HG03442 (cell line): Measurements from ENCODE around the gene TBX4.
A peak's percentile ranks its signal among the peaks of the same experiment; 100 is the strongest.
"Not testable (repeated sequence)": the region's sequence is repeated elsewhere in the genome, so short reads cannot be mapped to it uniquely, and the experiment has no call there.

Source experiments
- ATAC-seq: cut with Tn5 transposase; IDR thresholded peaks from one replicate; pipeline ENCODE4 v1.9.1; 2021; ENCODE audit warnings: mild to moderate bottlenecking, moderate library complexity; ENCODE audit not compliant: unreplicated experiment

TBX4 gene

DNA sequence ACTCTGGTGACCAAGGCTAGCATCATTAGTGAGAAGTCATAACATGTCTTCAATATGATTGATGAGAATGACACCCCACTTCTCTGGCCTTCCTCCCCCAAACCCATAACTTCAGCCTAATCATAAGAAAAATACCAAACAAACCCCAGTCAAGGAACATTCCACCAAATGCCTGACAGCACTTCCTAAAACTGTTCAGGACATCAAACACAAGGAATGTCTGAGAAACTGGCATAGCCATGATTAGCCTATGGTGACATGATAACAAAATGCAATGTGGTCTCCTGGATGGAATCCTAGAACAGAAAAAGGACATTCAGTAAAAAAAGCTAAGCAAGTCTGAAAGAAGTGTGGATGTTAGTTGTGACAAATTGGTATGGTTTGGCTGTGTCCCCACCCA is 24.7 kb upstream of the TBX4 start:
- no peak for ATAC-seq

DNA sequence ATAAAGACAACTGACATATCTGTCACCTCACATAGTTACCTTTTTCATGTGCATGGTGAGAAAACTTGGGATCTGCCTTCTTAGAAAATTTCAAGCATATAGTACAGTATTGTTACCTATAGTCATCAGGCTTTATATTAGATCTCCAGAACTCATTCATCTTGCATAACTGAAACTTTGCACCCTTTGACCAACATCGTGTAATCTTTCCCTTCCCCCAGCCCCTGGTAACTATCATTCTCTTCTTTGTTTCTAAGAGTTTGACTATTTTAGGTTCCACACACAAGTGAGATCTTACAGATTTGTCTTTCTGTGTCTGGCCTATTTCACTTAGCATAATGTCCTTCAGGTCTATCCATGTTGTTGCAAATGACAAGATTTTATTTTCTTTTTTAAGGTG is 22.9 kb upstream of the TBX4 start:
- no peak for ATAC-seq

DNA sequence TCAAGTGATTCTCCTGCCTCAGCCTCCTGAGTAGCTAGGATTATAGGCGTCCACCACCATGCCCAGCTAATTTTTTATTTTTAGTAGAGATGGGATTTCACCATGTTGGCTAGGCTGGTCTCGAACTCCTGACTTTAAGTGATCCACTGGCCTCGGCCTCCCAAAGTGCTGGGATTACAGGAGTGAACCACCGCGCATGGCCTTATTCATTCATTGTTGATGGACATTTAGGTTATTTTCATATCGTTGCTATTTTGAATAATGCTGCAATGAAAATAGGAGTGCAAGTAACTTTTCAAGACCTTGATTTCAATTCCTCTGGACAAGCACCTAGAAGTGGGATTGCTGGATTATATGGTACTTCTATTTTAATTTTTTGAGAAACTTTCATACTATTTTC is 22.4 kb upstream of the TBX4 start:
- ATAC-seq = not testable (repeated sequence)

DNA sequence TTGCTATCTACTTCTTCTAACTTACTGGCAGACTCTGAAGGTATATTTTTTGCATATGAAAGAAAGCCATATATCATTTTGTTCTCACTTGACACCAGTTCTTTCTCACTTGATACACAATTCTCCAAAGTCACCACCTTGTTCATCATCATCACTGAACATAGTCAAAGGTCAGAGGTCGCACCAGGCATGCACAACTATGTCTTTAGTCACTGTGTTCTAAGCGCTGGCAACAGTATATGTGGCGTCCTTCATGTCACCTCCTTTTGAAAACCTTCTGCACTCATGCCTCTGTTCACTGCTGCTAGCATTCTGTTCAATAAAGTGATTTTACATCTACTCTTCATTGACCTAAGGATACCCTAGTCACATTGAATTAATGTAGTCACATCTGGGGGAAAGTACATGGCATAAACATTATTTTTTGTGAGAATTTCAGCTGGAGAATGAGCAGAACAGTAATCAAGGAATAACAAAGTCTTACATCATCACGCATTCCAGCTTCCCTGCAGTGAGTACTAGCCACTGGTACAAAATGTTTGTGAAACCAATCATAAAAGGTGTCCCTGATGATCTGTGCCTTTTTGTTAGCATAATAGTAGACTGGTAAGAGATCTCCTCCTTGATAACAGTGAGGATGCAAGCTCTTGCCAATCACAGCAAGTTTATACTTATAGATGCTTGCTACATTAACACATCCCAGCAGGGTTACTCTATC is 20.5 kb upstream of the TBX4 start:
- no peak for ATAC-seq

DNA sequence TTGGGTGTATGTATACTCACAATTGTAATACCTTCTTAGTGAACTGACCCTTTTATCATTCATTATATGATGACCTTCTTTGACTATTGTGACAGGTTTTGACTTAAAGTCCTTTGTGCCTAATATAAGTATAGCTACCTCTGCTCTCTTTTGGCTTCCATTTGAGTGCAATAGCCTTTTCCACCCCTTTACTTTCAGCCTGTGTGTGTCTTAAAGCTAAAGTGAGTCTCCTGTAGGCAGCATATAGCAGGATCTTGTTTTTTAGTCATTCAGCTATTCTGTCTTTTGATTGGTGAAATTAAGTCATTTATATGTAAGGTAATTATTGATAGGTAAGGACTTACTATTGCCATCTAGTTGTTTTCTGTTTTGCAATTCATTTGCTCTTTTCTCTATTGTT is 15.9 kb upstream of the TBX4 start:
- ATAC-seq = no peak

DNA sequence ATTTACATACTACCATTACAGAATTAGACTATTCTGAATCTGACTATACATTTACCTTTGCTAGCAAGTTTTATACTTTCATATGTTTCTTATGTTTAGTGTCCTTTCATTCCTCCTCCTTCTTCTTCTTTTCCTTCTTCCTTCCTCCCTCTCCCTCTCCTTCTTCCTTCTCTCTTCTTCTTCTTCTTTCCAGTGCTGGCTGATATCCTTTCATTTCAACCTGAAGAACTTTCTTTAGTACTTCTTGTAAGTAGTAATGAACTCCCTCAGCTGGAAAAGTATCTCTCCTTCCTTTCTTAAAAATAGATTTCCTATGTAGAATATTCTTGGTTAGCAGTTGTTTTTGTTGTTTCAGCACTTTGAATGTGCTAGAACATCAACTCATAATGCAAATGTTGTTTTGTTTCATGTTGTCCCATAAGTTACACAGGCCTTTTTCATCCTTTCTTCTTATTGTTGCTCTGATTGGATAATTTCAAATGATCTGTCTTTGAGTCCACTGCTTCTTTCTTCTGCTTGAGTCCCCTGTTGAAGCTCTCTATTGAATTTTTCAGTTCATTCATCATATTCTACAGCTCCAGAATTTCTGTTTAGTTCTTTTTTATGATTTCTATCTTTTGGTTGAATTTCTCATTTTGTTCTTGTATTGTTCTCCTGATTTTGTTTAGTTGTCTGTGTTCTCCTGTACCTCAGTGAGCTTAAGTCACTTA is 15.1 kb upstream of the TBX4 start:
- ATAC-seq = no peak

DNA sequence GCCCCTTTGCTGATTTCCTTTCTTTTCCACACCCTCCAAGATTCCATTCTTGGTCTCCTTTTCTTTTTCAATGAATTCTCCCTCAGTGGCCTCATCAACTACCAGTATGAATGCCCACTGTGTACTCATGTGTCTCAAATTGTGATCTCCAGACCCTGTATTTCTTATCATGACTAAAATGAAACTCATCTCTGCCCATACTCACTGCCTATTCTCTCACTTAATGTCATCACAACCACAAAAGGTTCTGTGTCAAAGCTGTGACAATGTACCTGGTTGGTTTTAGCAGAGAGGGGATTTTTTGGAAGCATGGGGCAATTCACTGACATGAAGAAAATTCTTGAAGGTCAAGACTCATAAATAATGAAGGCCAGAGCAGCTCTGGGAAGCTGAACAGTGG is 11.5 kb upstream of the TBX4 start:
- ATAC-seq = peak; percentile 58

DNA sequence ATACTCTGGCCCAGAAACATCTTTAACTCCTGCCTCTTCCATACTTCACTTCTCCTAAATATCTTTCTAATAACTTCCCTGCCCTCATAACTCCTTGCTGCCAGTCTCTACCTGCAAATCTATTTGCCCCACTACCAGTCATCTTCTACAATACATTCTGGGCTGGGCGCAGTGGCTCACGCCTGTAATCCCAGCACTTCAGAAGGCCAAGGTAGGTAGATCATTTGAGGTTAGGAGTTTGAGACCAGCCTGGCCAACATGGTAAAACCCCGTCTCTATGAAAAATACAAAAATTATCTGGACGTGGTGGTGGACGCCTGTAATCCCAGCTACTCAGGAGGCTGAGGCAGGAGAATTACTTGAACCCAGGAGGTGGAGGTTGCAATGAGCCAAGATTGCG is 10.7 kb upstream of the TBX4 start:
- ATAC-seq = not testable (repeated sequence)

DNA sequence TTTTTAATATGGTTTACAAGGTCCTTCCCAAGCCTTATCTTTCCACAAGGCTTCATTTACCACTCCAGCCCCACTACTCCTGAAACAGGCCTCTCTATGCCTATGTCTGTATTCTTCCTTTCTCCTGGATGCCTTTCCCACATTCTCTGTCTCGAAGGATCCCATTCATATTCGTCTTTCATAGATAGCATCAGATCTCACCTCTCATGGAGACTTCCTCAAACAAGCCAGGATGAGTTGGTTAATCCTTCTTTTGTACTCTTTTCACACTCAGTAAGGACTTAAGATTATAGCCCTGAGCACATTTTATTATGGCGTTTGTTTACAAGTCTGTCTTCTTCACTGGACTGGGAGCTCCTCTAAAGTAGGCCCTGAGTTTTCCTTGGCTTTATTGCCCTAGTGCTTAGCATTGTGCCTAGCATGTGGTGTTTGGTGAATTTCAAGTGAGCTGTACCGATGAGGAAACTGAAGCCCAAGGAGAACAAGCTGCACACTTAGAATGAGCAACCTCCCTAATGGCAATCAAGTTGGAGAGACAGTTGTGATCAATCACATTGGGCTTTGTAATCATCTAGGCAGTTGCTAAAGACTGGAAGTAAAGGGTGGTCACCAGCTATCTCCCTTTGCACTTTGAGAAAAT is 10.0 kb upstream of the TBX4 start:
- ATAC-seq = no peak

DNA sequence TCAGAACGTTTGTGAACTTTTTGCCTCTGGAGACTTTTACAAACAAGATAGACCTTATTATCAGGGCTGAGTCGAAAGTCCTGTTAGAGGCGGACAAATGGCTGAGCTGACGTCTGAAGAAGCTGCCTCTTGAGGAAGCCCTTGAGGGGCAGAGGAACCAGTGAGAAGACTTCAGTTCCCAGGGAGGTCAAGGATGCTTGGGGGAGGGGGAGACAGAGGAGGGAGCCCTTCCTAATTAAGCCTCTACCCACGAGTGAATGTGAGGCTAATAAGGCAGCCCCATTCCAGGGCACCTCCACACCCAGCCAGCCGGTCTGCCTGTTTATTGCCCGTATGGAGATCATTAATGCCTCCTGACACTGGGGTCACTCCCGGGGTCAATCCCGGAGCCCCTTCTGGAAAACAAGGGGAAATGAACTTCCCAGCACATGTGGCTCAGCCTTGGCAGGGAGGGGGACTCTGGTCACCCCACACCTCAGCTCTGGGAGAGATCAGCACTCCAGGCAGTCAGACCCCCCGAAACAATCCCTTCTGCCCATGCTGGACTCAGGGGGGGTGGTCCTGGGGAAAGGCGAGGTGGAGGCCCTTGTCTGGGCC is 9.2 kb upstream of the TBX4 start:
- ATAC-seq = no peak

DNA sequence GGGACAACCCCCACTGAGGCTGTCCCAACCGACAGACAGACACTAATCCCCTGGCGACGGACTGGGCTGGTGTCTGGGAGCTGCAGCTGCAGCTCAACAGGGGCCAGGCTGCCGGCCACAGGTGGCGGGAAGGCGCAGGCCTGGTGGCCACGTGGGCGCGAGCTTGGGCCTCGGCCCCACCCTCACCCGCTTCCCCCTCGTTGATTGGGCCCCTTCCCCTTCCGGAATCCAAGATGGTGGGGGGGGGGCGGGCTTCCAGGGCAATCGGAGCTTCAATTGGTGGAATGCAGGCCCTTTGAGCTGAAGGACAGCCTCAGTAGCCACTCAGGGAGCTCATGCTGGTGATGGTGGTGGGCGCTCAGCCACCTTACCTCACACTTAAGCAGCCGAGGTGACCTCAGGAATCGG is 8.7 kb upstream of the TBX4 start:
- no peak for ATAC-seq

DNA sequence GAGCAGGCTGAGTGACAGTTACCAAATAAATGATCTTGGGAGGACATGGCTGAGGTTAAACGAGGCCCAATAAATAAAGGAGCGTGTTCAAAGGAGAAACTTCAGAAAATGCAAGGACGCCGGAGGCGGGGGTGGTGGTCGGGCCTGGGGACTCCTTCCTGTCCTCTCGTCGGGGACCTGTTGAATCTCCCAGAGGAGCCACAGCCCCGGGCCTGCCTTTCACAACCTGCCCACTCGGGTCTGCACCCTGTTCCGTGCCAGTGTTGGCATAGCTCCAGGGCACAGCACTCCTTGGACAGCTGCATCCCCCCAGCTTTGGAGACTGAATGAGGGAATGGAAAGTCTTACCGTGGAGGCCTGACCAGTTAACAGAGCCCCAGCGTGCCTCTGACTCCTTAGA is 8.1 kb upstream of the TBX4 start:
- ATAC-seq = no peak

DNA sequence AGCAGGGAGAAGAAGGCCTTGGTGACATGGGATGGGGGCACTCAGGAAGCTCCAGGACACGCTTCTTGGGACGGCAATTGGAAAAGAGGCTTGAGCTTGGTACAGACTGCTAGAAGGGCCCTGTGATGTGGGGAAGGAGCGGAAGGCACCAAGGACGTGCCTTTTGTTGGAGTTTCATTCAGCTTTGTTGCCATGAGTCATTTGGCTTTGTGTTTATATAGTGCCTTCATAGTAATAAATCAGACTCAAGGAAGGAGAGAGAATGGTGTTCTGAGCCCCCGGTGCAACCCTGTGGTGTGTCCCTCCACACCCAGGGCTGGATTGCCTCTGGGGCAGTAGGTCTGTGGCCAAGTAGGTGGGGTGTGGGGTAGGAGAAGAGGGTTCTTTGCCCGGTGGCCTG is 7.4 kb upstream of the TBX4 start:
- no peak for ATAC-seq

DNA sequence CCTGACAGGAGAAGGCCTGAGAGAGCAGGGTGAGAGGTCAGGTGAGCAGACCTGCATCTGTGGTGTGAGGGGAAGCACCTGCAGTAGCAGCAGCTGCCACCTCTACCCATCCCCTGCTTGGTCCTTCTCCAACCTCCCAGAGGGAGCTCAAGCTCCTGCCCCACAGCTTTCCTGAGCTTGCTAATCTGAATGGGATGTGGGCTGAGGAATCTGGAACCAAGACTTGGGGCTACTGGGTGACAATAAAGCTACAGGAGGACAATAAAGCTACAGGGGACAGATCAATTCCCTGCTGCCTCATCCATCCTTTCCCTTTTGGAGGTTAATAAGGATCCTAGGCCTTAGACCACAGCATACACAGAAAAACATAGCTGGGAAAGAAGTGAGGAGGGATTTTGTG is 4.9 kb upstream of the TBX4 start:
- ATAC-seq = no peak

DNA sequence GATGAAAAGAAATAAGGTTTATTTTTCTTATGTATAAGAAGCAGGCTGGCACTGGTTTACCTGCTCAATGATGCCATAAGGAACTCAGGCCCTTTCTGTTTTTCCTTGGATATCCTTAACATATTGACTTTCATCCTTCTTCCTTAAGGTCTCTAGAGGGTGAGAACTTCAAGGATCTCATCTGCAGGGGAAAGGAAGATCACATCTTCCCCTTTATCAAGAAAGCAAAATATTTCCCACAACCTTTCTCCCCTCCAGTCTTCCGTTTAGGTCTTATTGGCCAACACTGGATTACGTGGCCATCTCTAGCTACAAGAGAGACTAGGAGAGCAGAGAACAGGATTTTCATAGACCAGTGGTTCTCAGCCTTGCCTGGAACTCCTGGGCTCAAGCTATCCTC is 4.2 kb upstream of the TBX4 start:
- no peak for ATAC-seq

DNA sequence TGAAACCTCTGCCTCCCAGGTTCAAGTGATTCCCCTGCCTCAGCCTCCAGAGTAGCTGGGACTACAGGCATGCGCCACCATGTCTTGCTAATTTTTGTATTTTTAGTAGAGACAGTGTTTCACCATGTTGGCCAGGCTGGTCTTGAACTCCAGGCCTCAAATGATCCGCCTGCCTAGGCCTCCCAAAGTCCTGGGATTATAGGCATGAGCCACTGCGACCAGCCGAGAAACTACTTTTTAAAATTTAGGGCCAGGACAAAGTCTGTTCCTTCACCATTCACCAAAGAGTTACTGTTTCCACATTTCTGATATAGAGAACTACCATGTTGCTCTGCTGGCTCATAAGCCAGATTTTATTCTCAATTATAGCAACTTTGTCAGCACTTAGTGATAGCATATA is 3.1 kb upstream of the TBX4 start:
- ATAC-seq = not testable (repeated sequence)

DNA sequence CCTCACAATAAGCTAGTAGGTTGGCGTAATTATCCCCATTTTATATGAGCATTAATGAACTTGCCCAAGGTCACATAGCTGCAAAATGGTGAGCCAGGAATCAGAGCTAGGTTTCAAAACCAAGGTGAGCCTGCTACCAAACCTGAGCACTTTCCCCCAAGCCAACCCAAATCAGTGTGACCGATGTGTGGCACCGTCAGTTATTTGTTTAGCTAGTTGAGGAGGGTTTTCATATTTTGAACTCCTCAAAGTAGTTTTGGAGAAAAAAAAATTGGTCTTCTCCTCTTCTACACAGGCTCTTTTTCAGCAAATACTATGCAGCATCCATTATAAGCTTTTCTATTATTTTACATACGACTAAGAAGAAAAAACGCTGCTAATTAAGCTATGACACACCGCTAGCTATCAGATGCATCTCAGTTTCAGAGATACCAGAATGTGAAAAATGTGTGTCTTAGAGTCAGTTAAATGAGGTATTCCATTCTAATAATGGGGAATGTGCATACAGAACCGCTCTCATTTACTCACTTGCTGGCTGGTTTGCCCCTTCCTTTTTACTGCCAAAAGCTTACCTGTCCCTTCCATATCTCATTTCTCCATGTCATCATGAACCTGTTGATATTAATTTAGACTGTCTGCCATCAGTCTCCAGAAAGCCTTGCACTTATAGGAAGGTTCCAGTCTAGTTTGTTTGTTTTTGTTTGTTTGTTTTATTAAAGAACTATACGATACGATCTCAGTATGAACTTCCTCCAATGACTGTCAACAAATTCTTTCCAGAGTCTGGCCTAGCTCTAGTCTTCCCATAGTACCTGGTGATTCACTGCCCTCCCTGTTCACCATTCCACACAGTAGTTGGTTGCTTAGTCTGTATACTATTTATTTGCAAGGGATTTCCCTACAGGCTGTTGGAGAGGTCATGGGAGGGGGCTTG is 2.2 kb upstream of the TBX4 start:
- no peak for ATAC-seq

DNA sequence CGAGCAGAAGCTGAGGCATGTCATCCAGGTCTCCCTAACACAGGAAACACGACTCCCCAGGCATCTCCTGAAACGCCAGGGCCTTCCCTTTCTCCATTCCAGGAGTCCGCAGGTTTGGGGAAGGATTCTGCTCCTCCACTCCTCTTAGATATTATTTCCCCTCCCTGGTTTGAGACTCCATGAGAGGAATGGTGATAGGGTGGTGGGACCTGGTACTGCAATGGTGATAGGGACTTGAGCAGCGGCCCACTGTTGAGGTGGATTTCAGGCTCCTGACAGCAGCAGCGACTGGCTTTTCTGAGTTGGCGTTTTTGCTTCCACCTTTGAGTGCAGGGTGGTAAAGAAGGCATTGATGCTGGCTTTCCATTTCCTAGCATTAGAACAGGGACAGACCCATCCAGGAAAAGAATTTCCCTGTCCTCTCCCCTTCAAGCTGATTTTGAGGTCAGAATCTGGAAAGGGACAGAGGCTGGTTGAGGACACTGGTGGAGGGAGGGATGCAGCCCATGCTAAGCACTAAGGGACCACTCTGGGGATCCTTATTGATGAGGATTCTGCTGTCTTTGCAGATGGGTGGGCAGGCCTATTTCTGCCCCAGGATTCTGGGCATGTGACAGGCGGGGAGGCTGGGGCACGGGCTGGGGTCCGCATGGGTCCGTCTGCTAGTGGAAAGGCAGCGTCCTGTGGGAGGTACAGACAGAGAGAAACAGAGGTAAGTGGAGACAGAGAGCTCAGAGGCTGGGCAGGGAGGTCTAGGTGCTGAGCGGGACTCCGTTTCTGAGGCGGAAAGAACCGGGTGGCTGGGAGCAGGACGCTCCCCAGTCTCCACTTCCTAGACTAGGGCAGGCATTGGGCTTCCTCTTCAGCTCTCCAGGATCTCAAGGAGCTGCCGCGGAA is 1.3 kb upstream of the TBX4 start:
- ATAC-seq = no peak

DNA sequence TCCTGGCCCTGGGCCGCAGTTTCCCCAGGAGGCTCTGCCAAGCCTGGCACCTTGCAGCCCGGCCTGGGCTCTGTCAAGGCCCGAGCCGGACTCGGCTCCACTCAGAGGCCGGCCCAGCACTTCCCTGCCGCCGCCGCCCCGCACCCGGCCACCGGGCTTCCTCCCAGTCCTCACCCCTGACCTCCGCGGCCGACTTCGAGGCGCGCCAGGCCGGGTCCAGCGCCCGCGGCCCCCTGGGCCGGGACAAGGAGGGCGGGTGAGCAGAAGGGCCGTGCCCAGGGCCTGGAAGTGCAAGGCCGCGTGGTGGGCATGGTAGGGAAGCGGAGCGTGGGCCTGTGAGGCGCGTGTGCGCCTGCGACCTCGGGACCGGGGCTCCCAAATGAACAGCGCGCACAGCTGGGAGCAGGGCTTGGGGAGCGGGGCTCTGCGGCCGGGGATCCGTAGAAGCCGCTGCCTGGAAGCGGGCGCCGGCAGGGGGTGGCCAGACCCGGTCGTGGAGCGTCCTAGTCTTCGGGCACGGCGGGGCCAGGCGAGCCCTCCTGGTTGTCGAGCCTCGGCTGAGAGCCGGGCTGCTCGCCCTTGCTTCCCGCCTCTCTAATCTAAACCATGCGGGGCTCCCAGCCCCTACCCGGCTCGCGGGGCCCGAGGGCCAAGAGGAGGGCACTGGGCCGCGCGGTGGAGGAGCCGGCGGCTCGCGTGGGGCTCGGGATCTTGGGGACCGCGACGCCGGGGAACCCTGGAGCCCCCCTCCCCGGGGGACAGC is 503 bp upstream of the TBX4 start:
- no peak for ATAC-seq
